ENCODE data around the gene OR5D18. TPM values are rescaled to one million over a fixed set of nuclear protein-coding genes. Genes with fewer than 3 reads are reported as not detected.

Gene OR5D18
- total RNA-seq, 2 experiments from 2014 or later: not detected

Other genes starting within 250 kb of the OR5D18 start
- gene OR4C16, start 247.5 kb upstream of the OR5D18 start, total RNA-seq: not detected
- not detected for gene OR4C11, start 212.0 kb upstream of the OR5D18 start, total RNA-seq
- not detected for gene OR4P4, start 184.5 kb upstream of the OR5D18 start, total RNA-seq
- gene OR4S2, start 171.3 kb upstream of the OR5D18 start, total RNA-seq: not detected
- not detected for gene OR4C6, start 157.4 kb upstream of the OR5D18 start, total RNA-seq
- not detected for gene OR5D13, start 46.2 kb upstream of the OR5D18 start, total RNA-seq
- not detected for gene OR5D14, start 24.1 kb upstream of the OR5D18 start, total RNA-seq
- not detected for gene OR5L1, start 8.3 kb upstream of the OR5D18 start, total RNA-seq
- gene OR5L2, start 7.6 kb downstream of the OR5D18 start, total RNA-seq: not detected
- not detected for gene OR5D16, start 19.1 kb downstream of the OR5D18 start, total RNA-seq
- not detected for gene TRIM51, start 63.7 kb downstream of the OR5D18 start, total RNA-seq
- gene OR5W2, start 95.0 kb downstream of the OR5D18 start, total RNA-seq: not detected
- not detected for gene OR5I1, start 116.8 kb downstream of the OR5D18 start, total RNA-seq
- gene OR10AG1, start 150.3 kb downstream of the OR5D18 start, total RNA-seq: not detected
- not detected for gene OR5F1, start 175.0 kb downstream of the OR5D18 start, total RNA-seq
- gene OR5AS1, start 208.0 kb downstream of the OR5D18 start, total RNA-seq: not detected

Measured in activated CD4-positive, alpha-beta memory T cell treated with anti-CD3 and anti-CD28 coated beads, Interleukin-2, amount 10 ng/mL, durations not matched to agents 7 days and 5 days (primary cell).